Neural cell (in vitro differentiated cells): Measurements from ENCODE around the gene GAS5.

ENCODE experiments used
- EZH2 ChIP-seq: fragments of 200-600, 300-800 bp; shearing (Covaris generic), sonication (generic); IDR thresholded peaks from 2 replicates; pipeline ENCODE4 v1.6.1; 2014; ENCODE audit warnings: antibody characterized with exemption, low read length, borderline replicate concordance, mild to moderate bottlenecking; ENCODE audit not compliant: insufficient read depth, poor library complexity, severe bottlenecking
- POLR2AphosphoS5 ChIP-seq: IDR thresholded peaks from 2 replicates; pipeline ENCODE4 v1.6.1; 2012
- TAF1 ChIP-seq: IDR thresholded peaks from 2 replicates; pipeline ENCODE4 v1.6.1; 2012; ENCODE audit warnings: low read depth
- TF ChIP-seq, protein P1 (sequence below): fragments of 450-650 bp; IDR thresholded peaks from 2 replicates; pipeline ENCODE4 v1.5.1; 2014; ENCODE audit warnings: antibody characterized with exemption, mild to moderate bottlenecking, moderate library complexity; ENCODE audit not compliant: poor library complexity, severe bottlenecking

GRCh38 chr1:173857363-173857917 lies 10.3 kb downstream of the GAS5 start:
- TF ChIP-seq POLR2AphosphoS5, result no peak
- TF ChIP-seq, protein P1, sequence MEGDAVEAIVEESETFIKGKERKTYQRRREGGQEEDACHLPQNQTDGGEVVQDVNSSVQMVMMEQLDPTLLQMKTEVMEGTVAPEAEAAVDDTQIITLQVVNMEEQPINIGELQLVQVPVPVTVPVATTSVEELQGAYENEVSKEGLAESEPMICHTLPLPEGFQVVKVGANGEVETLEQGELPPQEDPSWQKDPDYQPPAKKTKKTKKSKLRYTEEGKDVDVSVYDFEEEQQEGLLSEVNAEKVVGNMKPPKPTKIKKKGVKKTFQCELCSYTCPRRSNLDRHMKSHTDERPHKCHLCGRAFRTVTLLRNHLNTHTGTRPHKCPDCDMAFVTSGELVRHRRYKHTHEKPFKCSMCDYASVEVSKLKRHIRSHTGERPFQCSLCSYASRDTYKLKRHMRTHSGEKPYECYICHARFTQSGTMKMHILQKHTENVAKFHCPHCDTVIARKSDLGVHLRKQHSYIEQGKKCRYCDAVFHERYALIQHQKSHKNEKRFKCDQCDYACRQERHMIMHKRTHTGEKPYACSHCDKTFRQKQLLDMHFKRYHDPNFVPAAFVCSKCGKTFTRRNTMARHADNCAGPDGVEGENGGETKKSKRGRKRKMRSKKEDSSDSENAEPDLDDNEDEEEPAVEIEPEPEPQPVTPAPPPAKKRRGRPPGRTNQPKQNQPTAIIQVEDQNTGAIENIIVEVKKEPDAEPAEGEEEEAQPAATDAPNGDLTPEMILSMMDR, result no peak
- no peak for TF ChIP-seq TAF1
- no peak for TF ChIP-seq EZH2
